ENCODE results near the gene HHATL.
A peak's percentile ranks its signal among the peaks of the same experiment; 100 is the strongest.

The HHATL gene

GRCh38 chr3:42686832-42687650 is 15.6 kb downstream of the HHATL start:
- FAIRE-seq = no peak
- no peak for DNase-seq (ENCODE audit: insufficient read length, low spot score)

- DNase-seq (ENCODE audit: insufficient read length, low spot score) = no peak
- FAIRE-seq = no peak
Observed at GRCh38 chr3:42685891-42686820, 16.4 kb downstream of the HHATL start.

- FAIRE-seq = no peak
- DNase-seq (ENCODE audit: insufficient read length, low spot score) = no peak
Observed at GRCh38 chr3:42685363-42685881, 17.2 kb downstream of the HHATL start, which contains the start of gene KLHL40. TSS of gene KLHL40 (plus strand) at chr3:42685537. CDS start at chr3:42685619, 82 bp downstream.

DNA sequence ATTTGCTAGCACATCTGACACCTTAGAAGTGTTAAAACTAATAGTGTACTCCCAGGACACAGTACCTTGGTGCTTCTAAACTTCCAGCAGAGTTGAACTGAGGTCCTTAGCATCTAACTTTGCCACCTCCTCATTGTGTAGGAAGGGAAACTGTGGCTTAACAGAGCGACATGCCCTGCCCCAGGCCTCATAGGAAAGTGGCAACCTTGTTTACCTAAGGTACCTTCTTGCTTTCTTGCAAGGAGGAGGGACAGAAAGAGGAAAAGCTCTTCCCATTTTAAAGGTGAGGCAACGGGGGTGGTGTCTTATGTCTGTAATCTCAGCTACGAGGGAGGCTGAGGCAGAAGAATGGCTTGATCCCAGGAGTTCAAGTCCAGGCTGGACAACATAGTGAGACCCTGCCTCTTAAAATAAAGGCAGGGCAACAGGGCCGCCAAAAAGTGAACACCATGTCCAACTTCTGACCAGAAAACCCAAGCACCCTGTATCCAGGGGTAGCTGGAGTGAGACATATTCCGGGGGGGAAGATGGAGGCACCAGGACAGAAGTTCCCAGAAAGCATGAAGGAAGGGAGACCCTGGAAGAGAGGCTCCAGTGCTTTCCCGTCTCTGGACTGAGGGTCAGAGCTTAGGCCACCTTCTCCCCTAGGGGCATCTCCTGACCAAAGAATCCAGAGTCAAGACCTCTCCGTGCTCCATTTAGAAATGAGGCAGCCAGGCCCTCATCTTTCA is 17.8 kb downstream of the HHATL start:
- FAIRE-seq = no peak
- no peak for DNase-seq (ENCODE audit: insufficient read length, low spot score)

DNA sequence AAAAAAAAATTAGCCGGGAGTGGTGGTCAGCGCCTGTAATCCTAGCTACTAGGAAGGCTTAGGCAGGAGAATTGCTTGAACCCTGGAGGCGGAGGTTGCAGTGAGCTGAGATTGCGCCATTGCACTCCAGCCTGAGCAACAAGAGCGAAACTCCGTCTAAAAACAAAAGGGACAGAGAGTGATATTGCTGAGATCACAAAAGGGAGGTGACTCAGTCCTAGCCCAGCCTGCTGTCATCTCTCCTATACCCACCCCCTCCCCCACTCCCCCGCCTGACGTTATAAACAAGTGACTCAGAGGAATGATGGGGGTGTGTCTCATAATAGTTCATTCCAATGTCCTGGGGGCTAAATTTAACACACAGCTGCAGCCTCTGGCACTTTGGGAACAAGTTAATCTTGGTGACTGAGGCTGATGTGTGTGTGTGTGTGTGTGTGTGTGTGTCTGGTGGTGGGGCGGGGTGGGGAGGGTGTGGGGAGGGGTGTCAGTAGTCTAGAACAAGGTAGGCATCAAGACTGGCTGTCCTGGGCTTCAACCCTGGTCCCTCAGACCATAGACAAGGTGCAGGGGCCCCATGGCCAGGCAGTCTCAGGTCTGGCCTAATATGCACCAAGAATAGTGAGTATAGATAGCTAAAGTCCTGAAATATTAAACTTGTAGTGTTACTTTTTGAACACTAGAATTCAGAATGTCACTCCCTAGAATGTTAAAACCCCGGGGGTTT is 18.6 kb downstream of the HHATL start:
- DNase-seq (ENCODE audit: insufficient read length, low spot score) = peak; percentile 90
- peak; percentile 79 for FAIRE-seq

- DNase-seq (ENCODE audit: insufficient read length, low spot score) (no peak), FAIRE-seq (no peak)
Observed at GRCh38 chr3:42682301-42683070, 20.1 kb downstream of the HHATL start.

GRCh38 chr3:42681361-42682038 is 21.1 kb downstream of the HHATL start:
- FAIRE-seq (no peak), DNase-seq (ENCODE audit: insufficient read length, low spot score) (no peak)

DNA sequence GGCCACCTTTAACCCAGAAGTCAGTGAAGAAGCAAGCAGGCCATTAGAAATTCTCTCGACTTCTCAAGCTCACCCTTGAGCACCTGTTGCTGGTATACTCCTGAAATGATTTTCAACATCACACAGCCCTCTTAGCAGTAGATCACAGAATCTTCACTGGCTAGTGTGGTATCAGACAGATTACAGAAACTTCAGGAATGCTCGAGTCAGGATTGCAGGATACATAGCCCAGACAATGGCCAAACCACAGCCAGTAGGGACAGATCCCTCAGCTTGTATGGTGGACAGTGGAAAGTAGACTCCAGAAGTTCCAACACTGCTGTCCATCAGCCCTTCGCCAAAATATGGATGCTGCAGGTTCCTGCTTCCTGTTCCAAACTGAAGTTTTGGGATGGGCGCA is 21.8 kb downstream of the HHATL start:
- no peak for DNase-seq (ENCODE audit: insufficient read length, low spot score)
- FAIRE-seq = no peak

GRCh38 chr3:42680271-42680670 is 22.3 kb downstream of the HHATL start:
- FAIRE-seq = no peak
- no peak for DNase-seq (ENCODE audit: insufficient read length, low spot score)

DNA sequence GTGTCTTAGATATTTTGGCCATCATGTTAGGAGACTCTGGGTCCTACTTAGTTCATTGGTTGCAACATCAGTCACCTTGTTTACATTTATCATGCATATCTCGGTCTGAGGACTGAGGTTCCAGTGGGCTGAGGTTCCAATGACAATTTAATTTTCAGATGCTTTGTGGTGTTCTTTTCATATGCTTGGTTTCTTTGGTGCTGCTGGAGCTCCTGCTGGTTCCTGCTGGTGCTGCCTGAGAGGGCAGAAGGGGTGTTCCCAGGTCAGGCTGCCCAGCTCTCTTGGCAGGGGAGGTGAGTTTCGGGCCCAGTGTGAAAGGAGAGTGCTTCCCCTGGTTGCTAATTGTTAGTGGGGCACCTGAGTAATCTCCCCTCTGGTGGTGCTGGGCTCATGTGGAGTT is 24.2 kb downstream of the HHATL start:
- DNase-seq (ENCODE audit: insufficient read length, low spot score) (no peak), FAIRE-seq (no peak)

DNA sequence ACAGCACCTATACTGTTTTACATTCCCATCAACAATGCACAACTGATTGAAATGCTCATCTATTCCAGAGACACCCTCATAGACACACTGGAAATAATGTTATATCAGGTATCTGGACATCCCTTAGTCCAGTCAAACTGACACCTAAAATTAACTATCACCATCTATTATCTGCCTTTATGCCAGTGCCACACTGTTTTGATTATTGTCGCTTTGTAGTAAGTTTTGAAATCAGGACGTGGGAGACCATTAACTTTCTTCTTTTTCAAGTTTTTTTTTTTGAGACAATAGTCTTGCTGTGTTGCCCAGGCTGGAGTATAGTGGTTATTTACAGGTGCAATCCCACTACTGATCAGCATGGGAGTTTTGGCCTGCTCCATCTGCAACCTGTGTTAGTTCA is 26.7 kb downstream of the HHATL start:
- no peak for DNase-seq (ENCODE audit: insufficient read length, low spot score)
- no peak for FAIRE-seq

DNA sequence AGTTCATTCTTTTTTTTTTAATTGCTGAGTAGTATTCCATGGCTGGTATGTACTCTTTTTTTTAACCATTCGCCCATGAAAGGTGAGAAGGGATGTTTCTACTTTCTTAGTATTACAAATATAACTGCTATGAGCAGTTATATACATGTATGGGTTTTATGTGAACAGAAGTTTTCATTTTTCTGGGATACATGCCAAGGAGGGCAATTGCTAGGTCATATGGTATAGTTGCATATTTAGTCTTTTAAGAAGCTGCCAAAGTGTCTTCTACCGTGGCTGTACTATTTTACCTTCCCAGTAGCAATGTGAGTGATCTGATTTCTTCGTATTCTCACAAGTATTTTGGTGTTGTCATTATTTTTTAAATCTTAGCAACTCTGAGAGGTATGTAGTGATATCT is 28.5 kb downstream of the HHATL start:
- DNase-seq (ENCODE audit: insufficient read length, low spot score) (no peak), FAIRE-seq (no peak)

- DNase-seq (ENCODE audit: insufficient read length, low spot score) (no peak), FAIRE-seq (no peak)
Observed at GRCh38 chr3:42673082-42673481, 29.5 kb downstream of the HHATL start.

DNA sequence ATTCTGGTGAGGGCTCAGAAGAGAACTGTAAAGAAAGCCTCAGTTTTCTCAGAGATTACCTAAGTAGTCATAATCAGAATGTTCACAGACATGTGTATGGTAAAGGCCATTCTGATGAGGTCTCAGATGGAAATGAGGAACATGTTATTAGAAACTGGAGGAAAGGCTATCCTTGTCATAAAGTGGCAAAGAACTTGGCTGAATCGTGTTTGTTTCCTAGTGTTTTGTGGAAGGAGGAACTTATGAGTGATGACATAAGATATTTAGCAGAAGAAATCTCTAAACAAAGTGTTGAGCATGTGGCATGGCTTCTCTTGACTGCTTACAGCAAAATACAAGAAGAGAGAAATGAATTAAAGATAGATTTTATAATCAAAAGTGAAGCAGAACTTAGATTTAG is 30.1 kb downstream of the HHATL start:
- FAIRE-seq = no peak
- no peak for DNase-seq (ENCODE audit: insufficient read length, low spot score)

- FAIRE-seq (no peak), DNase-seq (ENCODE audit: insufficient read length, low spot score) (no peak)
Observed at GRCh38 chr3:42670670-42671069, 31.9 kb downstream of the HHATL start.

DNA sequence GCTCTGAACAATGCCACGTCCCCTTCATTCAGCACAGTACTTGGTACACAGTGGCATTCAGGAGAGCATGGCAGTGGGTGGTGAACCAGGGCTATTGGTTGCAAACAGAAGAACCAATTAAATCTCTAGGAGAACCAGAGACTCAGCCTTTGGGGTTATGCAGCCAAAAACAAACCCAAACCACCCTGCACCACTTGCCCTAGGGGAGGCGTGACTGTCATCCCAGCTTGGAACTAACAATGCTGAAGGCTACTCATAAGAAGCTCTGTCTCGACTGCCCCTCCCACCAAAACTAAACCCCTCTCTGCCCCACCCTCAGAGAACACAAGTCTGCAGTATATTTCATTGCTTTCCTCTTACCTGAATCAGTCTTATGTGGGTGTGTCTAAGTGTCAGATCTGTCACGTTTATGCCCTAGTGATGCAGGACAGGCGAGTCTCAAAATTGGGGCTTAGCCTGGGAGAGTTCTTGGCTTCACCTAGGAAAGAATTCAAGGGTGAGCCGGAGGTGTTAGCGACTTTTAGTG is 32.5 kb downstream of the HHATL start:
- FAIRE-seq (no peak), DNase-seq (ENCODE audit: insufficient read length, low spot score) (no peak)

DNA sequence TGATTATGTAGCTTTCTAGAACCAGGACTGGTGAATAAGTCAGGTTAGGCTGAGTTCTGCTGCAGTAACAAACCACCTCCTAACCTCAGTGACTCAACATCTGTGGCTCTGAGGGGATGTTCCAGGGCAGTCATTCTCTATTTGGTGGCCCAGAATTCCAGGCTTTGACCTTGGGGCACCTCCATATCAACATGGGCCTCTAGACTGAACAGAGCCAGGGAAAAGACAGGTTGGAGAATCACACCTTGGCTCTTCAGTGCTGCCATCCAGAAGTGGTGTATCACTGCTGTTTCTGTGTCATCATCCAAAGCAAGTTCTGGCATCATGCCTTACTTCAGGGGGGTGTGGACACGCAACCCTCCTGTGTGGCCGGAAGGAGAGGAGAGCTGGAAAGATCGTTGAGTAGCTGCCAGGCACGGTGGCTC is 33.8 kb downstream of the HHATL start:
- DNase-seq (ENCODE audit: insufficient read length, low spot score) (no peak), FAIRE-seq (no peak)

- no peak for FAIRE-seq
- no peak for DNase-seq (ENCODE audit: insufficient read length, low spot score)
Observed at GRCh38 chr3:42668413-42668760, 34.2 kb downstream of the HHATL start.

Data from HTR-8/SVneo (cell line).